Transverse colon (tissue), 4 donors: ENCODE data around the gene ACSM5.

ENCODE experiments used
- CTCF ChIP-seq, 5 experiments: fragments of 200-600 bp in 3 of 5; fragments of 450-650 bp in 2 of 5; sonication (generic) in 3 of 5; IDR thresholded peaks; 1 replicate in 2 of 5; 2 replicates in 3 of 5; pipeline ENCODE4 v1.5.1; 2016 to 2017; ENCODE audit warnings: antibody characterized with exemption in 5 of 5, inconsistent platforms in 3 of 5, mild to moderate bottlenecking in 2 of 5, moderate library complexity in 1 of 5
- EP300 ChIP-seq: sonication (generic); formaldehyde crosslinking; IDR thresholded peaks from one replicate; pipeline ENCODE4 v1.6.1; 2017; ENCODE audit warnings: antibody characterized with exemption, low read depth
- POLR2AphosphoS5 ChIP-seq, 3 donors: sonication (generic); formaldehyde crosslinking; IDR thresholded peaks; one replicate each; pipeline ENCODE4 v1.6.1; 2016; ENCODE audit warnings: antibody characterized with exemption in 3 of 3

GRCh38 chr16:20410121-20410723 is 888 bp downstream of the ACSM5 start:
- TF ChIP-seq CTCF (IDR thresholded peaks at IDR 0.05) (no peak), POLR2AphosphoS5 (IDR thresholded peaks at IDR 0.05) (no peak), EP300 (no peak)
